Uterus (tissue), 4 donors: Measurements from ENCODE around the gene SRBD1. TPM values are rescaled to one million over a fixed set of nuclear protein-coding genes. Genes with fewer than 3 reads are reported as not detected.

Experiments used
- DNase-seq, 2 donors: peaks; one replicate each; pipeline ENCODE4 v3.0.0-alpha.2; 2019 to 2020
- H3K27ac ChIP-seq, 2 donors: fragments of 200-600 bp; sonication (generic); 1 replicate in 1 of 2; 2 replicates in 1 of 2; pipeline ENCODE4 v1.5.1; 2016 to 2018
- H3K27me3 ChIP-seq, 2 donors: fragments of 200-600 bp; sonication (generic); one replicate each; pipeline ENCODE4 v1.5.1; 2018 to 2019; ENCODE audit warnings: control low read depth in 1 of 2
- H3K36me3 ChIP-seq, 2 donors: fragments of 200-600 bp; sonication (generic); one replicate each; pipeline ENCODE4 v1.5.1; 2019; ENCODE audit warnings: control low read depth in 1 of 2
- H3K4me1 ChIP-seq, 2 donors: fragments of 200-600 bp; sonication (generic); one replicate each; pipeline ENCODE4 v1.5.1; 2018 to 2019; ENCODE audit warnings: control low read depth in 1 of 2
- H3K4me3 ChIP-seq, 2 donors: fragments of 200-600 bp; sonication (generic); 1 replicate in 1 of 2; 2 replicates in 1 of 2; pipeline ENCODE4 v1.5.1; 2018 to 2019; ENCODE audit warnings: mild to moderate bottlenecking in 1 of 2
- H3K9me3 ChIP-seq, 2 donors: fragments of 200-600 bp; sonication (generic); one replicate each; pipeline ENCODE4 v1.5.1; 2019; ENCODE audit warnings: control low read depth in 1 of 2
- CTCF ChIP-seq, 4 experiments: fragments of 200-600 bp in 2 of 4; fragments of 450-650 bp in 2 of 4; sonication (generic) in 2 of 4; IDR thresholded peaks; one replicate each; pipeline ENCODE4 v1.5.1; 2016 to 2019; ENCODE audit warnings: antibody characterized with exemption in 4 of 4, mild to moderate bottlenecking in 2 of 4, moderate library complexity in 1 of 4
- POLR2A ChIP-seq, 2 donors: fragments of 450-650 bp; IDR thresholded peaks; one replicate each; pipeline ENCODE4 v1.6.1; 2016; ENCODE audit warnings: antibody characterized with exemption in 2 of 2, mild to moderate bottlenecking in 1 of 2, moderate library complexity in 1 of 2
- intact Hi-C: fragments of 100-400 bp; cut with DNase I; formaldehyde crosslinking; loops from one replicate; pipeline ENCODE4 v1.15.1; 2023; ENCODE audit warnings: low total_unique reads
- small RNA-seq: library from RNA; depleted of rRNA; stranded (forward); fragments of <200 nt; gene quantifications from one replicate; pipeline ENCODE3, GENCODE V24; 2016
- total RNA-seq, 4 donors: library from RNA; depleted of rRNA in 3 of 4; stranded (reverse); fragments of >200 nt in 3 of 4; gene quantifications; one replicate each; pipeline versions ENCODE4 v1.1.0 to v1.2.4, GENCODE V29; 2014 to 2023
- donor health status: DM: yes; HTN: yes; CAD: no.

Gene SRBD1
- total RNA-seq, 4 donors from 2014 or later = 13.1 to 65.8 (median 34.0) TPM

GRCh38 chr2:45340318-45340717, 270.7 kb downstream of the SRBD1 start:
- Histone ChIP-seq H3K36me3 (no peaks in the 10 kb centered on the region), H3K4me3 (no peak overlapping the region), H3K27ac (no peak overlapping the region), H3K9me3 (no peaks in the 10 kb centered on the region), H3K27me3 (no peaks in the 10 kb centered on the region), H3K4me1 (no peaks in the 10 kb centered on the region)
- intact Hi-C loops = no loop called here
- TF ChIP-seq POLR2A (IDR thresholded peaks at IDR 0.05) (no peak), CTCF (IDR thresholded peaks at IDR 0.05) (no peak)
- DNase-seq = no peak

- TF ChIP-seq CTCF (IDR thresholded peaks at IDR 0.05) (no peak), POLR2A (IDR thresholded peaks at IDR 0.05) (no peak)
- no peak overlapping the region for H3K27ac ChIP-seq
- no peaks in the 10 kb centered on the region for H3K27me3 ChIP-seq
- no peaks in the 10 kb centered on the region for H3K36me3 ChIP-seq
- DNase-seq = no peak
- intact Hi-C loops = no loop called here
- H3K9me3 ChIP-seq = no peaks in the 10 kb centered on the region
- H3K4me3 ChIP-seq = no peak overlapping the region
- no peaks in the 10 kb centered on the region for H3K4me1 ChIP-seq
Measured at GRCh38 chr2:45339253-45339652, 271.8 kb downstream of the SRBD1 start.

Small RNAs within 50 kb of the gene (small RNA-seq; reads per million reads assigned to genes)
- gene RN7SL414P = not detected

Other genes with a start within 250 kb of the SRBD1 start
- gene PRKCE, start 40.4 kb upstream of the SRBD1 start, total RNA-seq = 10 to 100 TPM in 2 of 4 donors, 1 to 10 TPM in 2; 3.8 to 47.6 (median 14.2) TPM